Osteoblast (primary cell): ENCODE measurements around the gene EIF1B. TPM values are rescaled to one million over a fixed set of nuclear protein-coding genes. Genes with fewer than 3 reads are reported as not detected.

Experiments
- DNase-seq: peaks from one replicate; pipeline ENCODE4 v3.0.0; 2011; ENCODE audit warnings: low spot score, mixed read lengths; ENCODE audit not compliant: insufficient read length; ENCODE audit errors: missing footprints
- H2AFZ ChIP-seq: 2 replicates; pipeline ENCODE4 v1.6.0; 2011; ENCODE audit warnings: mild to moderate bottlenecking, low read length
- H3K27ac ChIP-seq: 2 replicates; pipeline ENCODE4 v1.5.1; 2011; ENCODE audit warnings: mild to moderate bottlenecking, low read depth, low read length, moderate library complexity
- H3K27me3 ChIP-seq: 2 replicates; pipeline ENCODE4 v1.6.0; 2012; ENCODE audit warnings: mild to moderate bottlenecking, control low read depth, inconsistent platforms, low read length, moderate library complexity; ENCODE audit not compliant: insufficient read depth
- H3K36me3 ChIP-seq: 2 replicates; pipeline ENCODE4 v1.5.1; 2011; ENCODE audit warnings: mild to moderate bottlenecking, low read length, control low read depth, moderate library complexity; ENCODE audit not compliant: insufficient read depth
- H3K4me1 ChIP-seq: 2 replicates; pipeline ENCODE4 v1.5.1; 2011; ENCODE audit warnings: mild to moderate bottlenecking, low read length, control low read depth, moderate library complexity; ENCODE audit not compliant: insufficient read depth
- H3K4me2 ChIP-seq: 2 replicates; pipeline ENCODE4 v1.6.0; 2011; ENCODE audit warnings: mild to moderate bottlenecking, low read length; ENCODE audit not compliant: insufficient read depth
- H3K4me3 ChIP-seq: fragments of 200-600 bp; sonication (generic); 3 replicates; pipeline ENCODE4 v1.5.1; 2012; ENCODE audit warnings: mild to moderate bottlenecking, low read length, inconsistent platforms; ENCODE audit not compliant: insufficient read depth
- H3K79me2 ChIP-seq: 2 replicates; pipeline ENCODE4 v1.6.0; 2012; ENCODE audit warnings: mild to moderate bottlenecking, low read length, control low read depth, inconsistent platforms; ENCODE audit not compliant: insufficient read depth
- H3K9me3 ChIP-seq: 2 replicates; pipeline ENCODE4 v1.5.1; 2011; ENCODE audit warnings: low read depth, low read length, control low read depth
- H4K20me1 ChIP-seq: 2 replicates; pipeline ENCODE4 v1.6.0; 2012; ENCODE audit warnings: mild to moderate bottlenecking, low read length, control low read depth; ENCODE audit not compliant: insufficient read depth
- total RNA-seq: library from RNA; depleted of rRNA; stranded (reverse); fragments of >200 nt; gene quantifications from 2 replicates; pipeline ENCODE4 v1.2.3, GENCODE V29; 2012
- TF ChIP-seq, protein P1 (sequence below): IDR thresholded peaks from 2 replicates; pipeline ENCODE4 v1.5.1; 2011; ENCODE audit warnings: mild to moderate bottlenecking, low read depth, low read length, moderate library complexity; ENCODE audit errors: extremely low read depth

The EIF1B gene
- total RNA-seq, 1 donor = 19.2 TPM

DNA sequence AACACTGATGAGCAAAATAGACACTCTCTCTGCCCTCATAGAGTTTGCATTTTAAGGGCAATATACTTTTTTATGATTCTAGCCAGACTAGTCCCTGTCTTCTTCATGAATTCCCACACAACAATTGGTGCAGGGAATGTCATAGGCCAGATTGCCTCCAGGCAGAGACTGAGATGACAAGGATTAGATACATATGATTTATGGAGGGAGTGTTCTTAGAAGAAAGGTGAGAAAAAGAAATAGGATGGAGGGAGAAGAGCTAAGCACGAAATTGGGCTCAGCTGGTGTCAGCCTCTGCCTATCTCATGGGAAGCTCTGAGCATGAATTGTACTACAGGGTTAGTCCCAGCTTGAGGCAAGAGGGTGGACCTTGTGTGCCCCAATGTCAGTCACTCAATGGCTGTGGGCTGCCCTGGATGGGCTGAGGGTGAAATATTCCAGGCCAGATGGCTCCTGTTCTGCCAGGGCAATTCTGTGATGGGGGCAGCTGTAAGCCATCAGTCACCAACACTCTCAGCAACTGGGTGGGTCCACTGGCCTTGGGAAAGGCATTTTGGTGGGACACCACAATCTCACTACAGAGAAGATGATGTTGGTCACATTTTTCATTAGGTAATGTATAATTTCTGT lies 31.1 kb downstream of the EIF1B start:
- Histone ChIP-seq H3K27ac (no peak overlapping the region), H4K20me1 (no peaks in the 10 kb centered on the region), H3K4me1 (no peaks in the 10 kb centered on the region), H3K4me2 (no peak overlapping the region), H3K36me3 (no peaks in the 10 kb centered on the region), H3K4me3 (no peak overlapping the region), H3K27me3 (no peaks in the 10 kb centered on the region), H3K79me2 (no peaks in the 10 kb centered on the region), H3K9me3 (no peaks in the 10 kb centered on the region), H2AFZ (no peak overlapping the region)
- DNase-seq = peak; percentile 15
- TF ChIP-seq, protein P1, sequence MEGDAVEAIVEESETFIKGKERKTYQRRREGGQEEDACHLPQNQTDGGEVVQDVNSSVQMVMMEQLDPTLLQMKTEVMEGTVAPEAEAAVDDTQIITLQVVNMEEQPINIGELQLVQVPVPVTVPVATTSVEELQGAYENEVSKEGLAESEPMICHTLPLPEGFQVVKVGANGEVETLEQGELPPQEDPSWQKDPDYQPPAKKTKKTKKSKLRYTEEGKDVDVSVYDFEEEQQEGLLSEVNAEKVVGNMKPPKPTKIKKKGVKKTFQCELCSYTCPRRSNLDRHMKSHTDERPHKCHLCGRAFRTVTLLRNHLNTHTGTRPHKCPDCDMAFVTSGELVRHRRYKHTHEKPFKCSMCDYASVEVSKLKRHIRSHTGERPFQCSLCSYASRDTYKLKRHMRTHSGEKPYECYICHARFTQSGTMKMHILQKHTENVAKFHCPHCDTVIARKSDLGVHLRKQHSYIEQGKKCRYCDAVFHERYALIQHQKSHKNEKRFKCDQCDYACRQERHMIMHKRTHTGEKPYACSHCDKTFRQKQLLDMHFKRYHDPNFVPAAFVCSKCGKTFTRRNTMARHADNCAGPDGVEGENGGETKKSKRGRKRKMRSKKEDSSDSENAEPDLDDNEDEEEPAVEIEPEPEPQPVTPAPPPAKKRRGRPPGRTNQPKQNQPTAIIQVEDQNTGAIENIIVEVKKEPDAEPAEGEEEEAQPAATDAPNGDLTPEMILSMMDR = no peak

DNA sequence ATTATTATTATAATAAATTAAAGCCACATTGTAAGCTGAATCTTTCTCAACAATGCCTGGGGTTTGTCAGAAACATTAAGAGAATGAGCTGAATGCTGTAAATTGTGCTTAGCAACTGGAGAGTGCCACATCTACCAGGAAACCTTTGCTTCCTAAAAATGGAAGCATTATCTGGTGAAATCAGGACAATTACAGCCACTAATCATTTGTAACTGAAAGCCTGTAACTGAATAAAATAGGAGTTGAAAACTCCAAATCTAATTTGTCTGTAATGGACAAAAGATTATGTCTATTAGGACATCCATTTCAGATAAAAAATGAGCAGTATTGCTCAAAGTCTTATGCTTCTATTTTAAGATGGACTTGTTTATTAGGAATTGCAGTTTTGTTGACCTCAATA lies 32.2 kb downstream of the EIF1B start:
- H3K27ac ChIP-seq = no peak overlapping the region
- no peaks in the 10 kb centered on the region for H3K9me3 ChIP-seq
- H4K20me1 ChIP-seq = no peaks in the 10 kb centered on the region
- H3K79me2 ChIP-seq = no peaks in the 10 kb centered on the region
- H3K4me3 ChIP-seq = no peak overlapping the region
- no peak overlapping the region for H2AFZ ChIP-seq
- DNase-seq = no peak
- H3K4me1 ChIP-seq = no peaks in the 10 kb centered on the region
- no peak overlapping the region for H3K4me2 ChIP-seq
- H3K27me3 ChIP-seq = no peaks in the 10 kb centered on the region
- TF ChIP-seq, protein P1 = no peak
- no peaks in the 10 kb centered on the region for H3K36me3 ChIP-seq

DNA sequence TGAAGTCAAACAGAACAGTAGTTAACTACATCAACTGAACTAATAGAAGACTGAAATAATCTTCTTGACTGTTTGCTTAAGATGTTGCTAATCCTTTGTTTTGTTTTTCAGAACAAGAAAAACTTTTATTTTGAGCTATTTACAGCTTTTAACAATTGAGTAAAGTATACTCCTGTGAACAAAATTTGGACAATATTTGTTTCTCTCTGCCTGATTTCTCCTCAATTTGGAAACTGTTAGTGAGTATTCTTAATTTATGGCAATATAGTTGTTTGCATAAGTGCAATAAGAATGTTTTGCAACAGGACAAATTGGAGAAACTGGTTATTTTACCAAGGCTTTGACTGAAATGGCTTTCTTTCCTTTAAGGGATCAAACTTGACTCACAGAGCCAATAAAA lies 41.0 kb downstream of the EIF1B start:
- Histone ChIP-seq H3K4me2 (no peak overlapping the region), H3K79me2 (no peaks in the 10 kb centered on the region), H4K20me1 (no peaks in the 10 kb centered on the region), H3K4me3 (no peak overlapping the region), H3K36me3 (no peaks in the 10 kb centered on the region), H3K27ac (no peak overlapping the region), H3K4me1 (no peaks in the 10 kb centered on the region), H2AFZ (no peak overlapping the region), H3K27me3 (no peaks in the 10 kb centered on the region), H3K9me3 (no peaks in the 10 kb centered on the region)
- no peak for DNase-seq
- TF ChIP-seq, protein P1 = no peak

DNA sequence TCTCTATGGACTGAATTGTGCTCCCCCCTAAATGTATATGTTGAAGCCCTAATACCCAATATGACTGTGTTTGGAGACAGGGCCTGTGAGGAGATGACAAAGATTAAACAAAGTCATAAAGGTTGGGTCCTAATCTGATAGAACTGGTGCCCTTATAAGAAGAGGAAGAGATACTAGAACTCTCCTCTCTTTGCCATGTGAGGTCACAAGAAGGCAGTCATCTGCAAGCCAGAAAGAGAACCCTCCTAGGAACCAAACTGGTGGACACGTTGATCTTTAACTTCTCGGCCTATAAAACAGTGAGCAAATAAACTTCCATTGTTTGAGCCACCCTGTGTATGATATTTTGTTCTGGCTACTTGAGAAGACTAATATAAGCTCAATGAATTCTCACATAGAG lies 45.9 kb downstream of the EIF1B start:
- Histone ChIP-seq H3K36me3 (no peaks in the 10 kb centered on the region), H3K79me2 (no peaks in the 10 kb centered on the region), H2AFZ (no peak overlapping the region), H3K4me1 (no peaks in the 10 kb centered on the region), H3K4me2 (no peak overlapping the region), H3K9me3 (no peaks in the 10 kb centered on the region), H3K4me3 (no peak overlapping the region), H3K27ac (no peak overlapping the region), H3K27me3 (no peaks in the 10 kb centered on the region), H4K20me1 (no peaks in the 10 kb centered on the region)
- TF ChIP-seq, protein P1 = no peak
- DNase-seq = no peak
